ENCODE results near the gene NCK2. TPM values are rescaled to one million over a fixed set of nuclear protein-coding genes. Genes with fewer than 3 reads are reported as not detected.
A peak's percentile ranks its signal among the peaks of the same experiment; 100 is the strongest.

Gene NCK2
- total RNA-seq, 1 donor from 2014 or later: 45.9 TPM

GRCh38 chr2:105839793-105840192 lies 95.1 kb downstream of the NCK2 start:
- TF ChIP-seq CTCF (IDR thresholded peaks at IDR 0.05) (no peak), POLR2A (IDR thresholded peaks at IDR 0.05) (no peak), POLR2AphosphoS5 (IDR thresholded peaks at IDR 0.05; ENCODE audit: insufficient read depth in 1 of 2, low read depth in 1 of 2) (no peak)
- H3K27ac ChIP-seq: no peak overlapping the region
- H3K27me3 ChIP-seq: no peaks in the 10 kb centered on the region
- intact Hi-C loops (cut with DNase I): no loop called here
- no peaks in the 10 kb centered on the region for H3K36me3 ChIP-seq
- no peaks in the 10 kb centered on the region for H3K9me3 ChIP-seq
- no peak overlapping the region for H3K4me3 ChIP-seq
- no peak for DNase-seq (ENCODE audit: extremely low spot score in 2 of 2)
- peaks cover 45% of the 10 kb centered on the region for H3K4me1 ChIP-seq

GRCh38 chr2:105840933-105841332 lies 96.2 kb downstream of the NCK2 start:
- H3K27me3 ChIP-seq: no peaks in the 10 kb centered on the region
- no peaks in the 10 kb centered on the region for H3K36me3 ChIP-seq
- intact Hi-C loops (cut with DNase I): no loop called here
- H3K4me3 ChIP-seq: no peak overlapping the region
- DNase-seq (ENCODE audit: extremely low spot score in 2 of 2): no peak
- H3K27ac ChIP-seq: no peak overlapping the region
- no peaks in the 10 kb centered on the region for H3K9me3 ChIP-seq
- no peak for TF ChIP-seq CTCF (IDR thresholded peaks at IDR 0.05)
- TF ChIP-seq POLR2A (IDR thresholded peaks at IDR 0.05): no peak
- no peak for TF ChIP-seq POLR2AphosphoS5 (IDR thresholded peaks at IDR 0.05; ENCODE audit: insufficient read depth in 1 of 2, low read depth in 1 of 2)
- peaks cover 45% of the 10 kb centered on the region for H3K4me1 ChIP-seq

GRCh38 chr2:105841551-105841950 lies 96.8 kb downstream of the NCK2 start:
- intact Hi-C loops (cut with DNase I): no loop called here
- H3K27me3 ChIP-seq: no peaks in the 10 kb centered on the region
- no peak overlapping the region for H3K4me3 ChIP-seq
- DNase-seq (ENCODE audit: extremely low spot score in 2 of 2): no peak
- no peak for TF ChIP-seq CTCF (IDR thresholded peaks at IDR 0.05)
- TF ChIP-seq POLR2AphosphoS5 (IDR thresholded peaks at IDR 0.05; ENCODE audit: insufficient read depth in 1 of 2, low read depth in 1 of 2): no peak
- TF ChIP-seq POLR2A (IDR thresholded peaks at IDR 0.05): no peak
- peaks cover 45% of the 10 kb centered on the region for H3K4me1 ChIP-seq
- no peak overlapping the region for H3K27ac ChIP-seq
- no peaks in the 10 kb centered on the region for H3K36me3 ChIP-seq
- no peaks in the 10 kb centered on the region for H3K9me3 ChIP-seq

GRCh38 chr2:105842555-105842954 lies 97.8 kb downstream of the NCK2 start:
- Histone ChIP-seq H3K27ac (no peak overlapping the region), H3K36me3 (no peaks in the 10 kb centered on the region), H3K27me3 (no peaks in the 10 kb centered on the region), H3K4me3 (no peak overlapping the region), H3K4me1 (peaks cover 45% of the 10 kb centered on the region), H3K9me3 (no peaks in the 10 kb centered on the region)
- intact Hi-C loops (cut with DNase I): no loop called here
- DNase-seq (ENCODE audit: extremely low spot score in 2 of 2): peak in 1 of 2 donors; percentile 44
- no peak for TF ChIP-seq POLR2A (IDR thresholded peaks at IDR 0.05)

GRCh38 chr2:105843476-105844374 lies 99.0 kb downstream of the NCK2 start:
- no peak overlapping the region for H3K27ac ChIP-seq
- H3K4me1 ChIP-seq: peaks cover 39% of the 10 kb centered on the region
- no peaks in the 10 kb centered on the region for H3K36me3 ChIP-seq
- no peaks in the 10 kb centered on the region for H3K9me3 ChIP-seq
- no peak for DNase-seq (ENCODE audit: extremely low spot score in 2 of 2)
- no peaks in the 10 kb centered on the region for H3K27me3 ChIP-seq
- no peak for TF ChIP-seq POLR2AphosphoS5 (IDR thresholded peaks at IDR 0.05; ENCODE audit: insufficient read depth in 1 of 2, low read depth in 1 of 2)
- no peak for TF ChIP-seq POLR2A (IDR thresholded peaks at IDR 0.05)
- TF ChIP-seq CTCF (IDR thresholded peaks at IDR 0.05): no peak
- no peak overlapping the region for H3K4me3 ChIP-seq
- intact Hi-C loops (cut with DNase I): no loop called here

All from vagina (tissue), 2 donors.